NB4 (cell line): ENCODE measurements around the gene TAF3.
A peak's percentile ranks its signal among the peaks of the same experiment; 100 is the strongest.

Experiments
- DNase-seq: peaks from one replicate; pipeline ENCODE4 v3.0.0; 2010; ENCODE audit warnings: low read depth
- H3K4me3 ChIP-seq: one replicate; pipeline ENCODE4 v1.5.1; 2011; ENCODE audit warnings: mild to moderate bottlenecking, low read depth, low read length, moderate library complexity
- MYC ChIP-seq: IDR thresholded peaks from 2 replicates; pipeline ENCODE4 v1.6.1; 2011; ENCODE audit warnings: low read depth, low read length
- POLR2A ChIP-seq: IDR thresholded peaks from 2 replicates; pipeline ENCODE4 v1.6.1; 2011; ENCODE audit warnings: mild to moderate bottlenecking; ENCODE audit not compliant: insufficient read length; ENCODE audit errors: extremely low read depth
- TF ChIP-seq, protein P1 (sequence below): IDR thresholded peaks from 2 replicates; pipeline ENCODE4 v1.6.1; 2011; ENCODE audit warnings: low read depth, low read length
- TF ChIP-seq, protein P2 (sequence below): IDR thresholded peaks from one replicate; pipeline ENCODE4 v1.5.1; 2012; ENCODE audit warnings: low read depth, low read length

The TAF3 gene

DNA sequence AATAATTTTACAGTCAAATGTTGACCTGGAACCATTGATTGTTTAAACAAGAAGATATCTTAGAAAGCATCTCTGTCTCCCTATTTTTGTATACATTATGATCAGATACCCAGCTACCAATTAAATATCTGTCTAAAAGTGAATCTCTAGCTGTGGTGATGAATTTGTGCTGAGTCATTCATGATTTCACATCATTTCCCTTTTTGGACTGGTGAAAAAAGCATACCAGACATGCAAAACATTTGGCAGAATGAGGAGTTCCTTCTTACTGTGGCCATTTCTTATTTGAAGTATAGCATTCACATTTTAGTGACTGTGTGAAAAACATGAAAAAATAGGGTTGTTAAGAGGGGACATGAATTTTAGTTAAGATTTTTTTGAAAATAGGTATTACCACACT, 138.2 kb downstream of the TAF3 start:
- DNase-seq, result peak; percentile 75
- no peak overlapping the region for H3K4me3 ChIP-seq
- TF ChIP-seq, protein P1, sequence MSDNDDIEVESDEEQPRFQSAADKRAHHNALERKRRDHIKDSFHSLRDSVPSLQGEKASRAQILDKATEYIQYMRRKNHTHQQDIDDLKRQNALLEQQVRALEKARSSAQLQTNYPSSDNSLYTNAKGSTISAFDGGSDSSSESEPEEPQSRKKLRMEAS, result no peak
- TF ChIP-seq, protein P2, sequence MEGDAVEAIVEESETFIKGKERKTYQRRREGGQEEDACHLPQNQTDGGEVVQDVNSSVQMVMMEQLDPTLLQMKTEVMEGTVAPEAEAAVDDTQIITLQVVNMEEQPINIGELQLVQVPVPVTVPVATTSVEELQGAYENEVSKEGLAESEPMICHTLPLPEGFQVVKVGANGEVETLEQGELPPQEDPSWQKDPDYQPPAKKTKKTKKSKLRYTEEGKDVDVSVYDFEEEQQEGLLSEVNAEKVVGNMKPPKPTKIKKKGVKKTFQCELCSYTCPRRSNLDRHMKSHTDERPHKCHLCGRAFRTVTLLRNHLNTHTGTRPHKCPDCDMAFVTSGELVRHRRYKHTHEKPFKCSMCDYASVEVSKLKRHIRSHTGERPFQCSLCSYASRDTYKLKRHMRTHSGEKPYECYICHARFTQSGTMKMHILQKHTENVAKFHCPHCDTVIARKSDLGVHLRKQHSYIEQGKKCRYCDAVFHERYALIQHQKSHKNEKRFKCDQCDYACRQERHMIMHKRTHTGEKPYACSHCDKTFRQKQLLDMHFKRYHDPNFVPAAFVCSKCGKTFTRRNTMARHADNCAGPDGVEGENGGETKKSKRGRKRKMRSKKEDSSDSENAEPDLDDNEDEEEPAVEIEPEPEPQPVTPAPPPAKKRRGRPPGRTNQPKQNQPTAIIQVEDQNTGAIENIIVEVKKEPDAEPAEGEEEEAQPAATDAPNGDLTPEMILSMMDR, result no peak
- no peak; the same call in 1 of the 2 replicates for TF ChIP-seq MYC
- no peak for TF ChIP-seq POLR2A

DNA sequence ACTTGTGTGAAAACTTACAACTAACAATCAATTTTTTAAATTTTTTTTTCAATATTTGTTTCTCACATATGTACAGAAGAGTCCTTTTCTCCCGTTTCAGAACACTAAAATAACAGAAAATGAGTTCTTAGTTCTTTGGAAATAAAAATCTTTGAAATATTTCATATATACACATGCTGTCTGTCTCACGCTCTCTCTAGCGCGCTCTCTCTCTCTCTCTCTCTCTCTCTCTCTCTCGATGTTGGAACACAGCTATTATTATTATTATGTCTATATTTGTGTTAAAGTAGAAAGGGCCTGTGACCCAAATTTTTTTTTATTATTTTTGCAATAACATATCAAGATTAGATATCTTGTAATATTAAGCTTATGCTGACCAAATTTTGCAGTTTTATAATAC, 139.3 kb downstream of the TAF3 start:
- no peak for TF ChIP-seq POLR2A
- H3K4me3 ChIP-seq, result no peak overlapping the region
- DNase-seq, result no peak

DNA sequence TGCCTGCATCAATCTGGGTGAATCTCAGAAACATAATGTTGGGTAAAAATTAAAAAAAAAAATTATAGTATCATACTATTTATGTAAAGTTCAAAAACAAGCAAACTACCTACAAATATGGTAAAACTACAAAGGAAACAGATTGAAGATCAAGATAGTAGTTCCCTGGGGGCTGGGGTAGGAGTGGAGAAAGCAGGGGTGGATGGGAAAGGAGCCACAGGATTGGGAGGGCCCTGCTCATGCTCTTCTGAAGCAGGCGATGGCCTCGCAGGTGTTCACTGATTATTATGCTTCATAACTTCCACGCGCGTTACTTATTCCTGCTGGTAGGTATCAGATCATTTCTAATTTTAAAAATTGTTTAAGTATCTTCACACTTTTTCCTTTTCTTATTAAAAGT, 140.1 kb downstream of the TAF3 start:
- TF ChIP-seq, protein P2, result no peak
- no peak for TF ChIP-seq MYC
- TF ChIP-seq, protein P1, result no peak
- no peak for TF ChIP-seq POLR2A
- DNase-seq, result peak; percentile 3

DNA sequence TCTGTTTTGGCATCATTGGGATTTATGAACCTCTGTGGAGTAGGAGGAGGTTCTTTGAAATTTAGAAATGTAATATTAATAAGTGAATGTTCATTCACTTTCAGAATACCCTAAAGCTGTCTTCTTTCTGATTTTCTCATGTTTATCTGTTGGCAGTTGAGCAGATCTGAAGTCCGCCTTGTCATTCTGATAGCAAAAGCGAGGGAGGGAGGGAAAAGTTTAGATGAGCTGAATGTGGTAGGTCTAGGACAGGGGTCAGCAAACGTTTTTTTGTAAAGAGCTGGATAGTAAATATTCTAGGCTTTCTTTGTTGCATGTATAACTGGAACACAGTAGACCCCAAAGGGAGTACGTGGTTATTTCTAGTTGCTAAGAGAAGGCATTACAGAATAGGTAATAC, 141.8 kb downstream of the TAF3 start:
- no peak overlapping the region for H3K4me3 ChIP-seq
- DNase-seq, result no peak
- TF ChIP-seq POLR2A, result no peak
- TF ChIP-seq MYC, result no peak
- TF ChIP-seq, protein P2, result no peak
- TF ChIP-seq, protein P1, result no peak

More for the DNA sequence above, 140.1 kb downstream of the TAF3 start:
- no peak overlapping the region for H3K4me3 ChIP-seq

DNA sequence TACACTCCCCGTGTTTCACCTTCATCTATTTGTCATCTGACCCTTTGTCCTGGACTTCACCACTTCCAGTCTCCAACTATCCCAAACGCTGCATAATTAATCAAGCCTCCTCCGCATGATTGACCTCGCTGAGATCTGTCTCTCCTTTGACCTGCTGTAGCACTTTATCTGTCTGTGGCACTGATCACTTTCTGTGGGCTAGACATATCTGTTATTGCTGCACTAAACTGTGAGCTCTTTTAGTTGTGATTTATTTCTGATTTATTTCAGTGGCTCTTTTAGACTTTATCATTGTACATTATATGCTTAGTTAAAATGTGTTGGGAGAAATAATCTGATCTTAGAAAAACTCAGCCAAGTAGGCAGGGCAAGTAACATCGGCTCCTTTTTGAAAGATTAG, 144.3 kb downstream of the TAF3 start:
- no peak overlapping the region for H3K4me3 ChIP-seq
- no peak for DNase-seq
- TF ChIP-seq POLR2A, result no peak
- TF ChIP-seq, protein P2, result no peak
- TF ChIP-seq MYC, result no peak
- TF ChIP-seq, protein P1, result no peak

DNA sequence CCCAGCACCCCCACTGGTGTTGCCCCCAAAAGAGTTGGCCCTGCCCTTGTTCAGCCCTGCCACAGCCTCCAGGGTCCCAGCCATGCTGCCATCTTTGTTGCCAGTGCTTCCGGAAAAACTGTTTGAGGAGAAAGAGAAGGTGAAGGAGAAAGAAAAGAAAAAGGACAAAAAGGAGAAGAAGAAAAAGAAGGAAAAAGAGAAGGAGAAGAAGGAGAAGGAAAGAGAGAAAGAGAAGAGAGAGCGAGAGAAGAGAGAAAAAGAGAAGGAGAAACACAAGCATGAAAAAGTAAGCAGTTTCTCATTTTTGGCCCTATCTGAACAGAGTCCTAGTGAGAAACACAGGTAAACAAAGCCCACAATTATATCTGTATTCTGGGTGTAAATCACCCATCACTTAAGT, 147.2 kb downstream of the TAF3 start:
- TF ChIP-seq, protein P1, result no peak
- TF ChIP-seq POLR2A, result no peak
- no peak for TF ChIP-seq MYC
- TF ChIP-seq, protein P2, result no peak
- no peak overlapping the region for H3K4me3 ChIP-seq
- DNase-seq, result no peak
